NB4 (cell line): Measurements from ENCODE around the gene NFATC2IP.

Experiments used
- CTCF ChIP-seq: IDR thresholded peaks from one replicate; pipeline ENCODE4 v1.5.1; 2012; ENCODE audit warnings: low read depth, low read length
- POLR2A ChIP-seq: IDR thresholded peaks from 2 replicates; pipeline ENCODE4 v1.6.1; 2011; ENCODE audit warnings: mild to moderate bottlenecking; ENCODE audit not compliant: insufficient read length; ENCODE audit errors: extremely low read depth

- TF ChIP-seq CTCF (no peak), POLR2A (peak; percentile 52)
Observed at GRCh38 chr16:28984619-28985135, 33.9 kb downstream of the NFATC2IP start, which contains the start of gene LAT.
